ENCODE results near the gene ENAH.

DNA sequence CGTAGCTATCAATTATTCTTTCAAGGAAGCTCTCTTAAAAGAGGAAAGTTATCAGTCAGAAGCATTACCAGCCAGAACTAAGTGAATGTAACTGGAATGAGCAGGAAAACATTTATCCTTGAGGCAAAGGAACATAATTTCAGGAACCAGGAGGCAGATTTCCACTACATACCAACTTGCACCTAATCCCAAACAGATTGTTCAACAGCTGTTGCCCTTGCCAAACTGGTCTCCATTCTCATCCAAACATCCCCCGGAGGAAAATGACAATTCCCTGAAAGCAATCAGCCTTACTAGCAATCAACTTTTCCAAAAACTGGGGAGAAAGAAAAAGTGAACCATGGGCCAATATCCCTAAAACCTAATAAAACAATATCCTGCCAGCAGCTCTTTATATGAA lies 35.0 kb downstream of the ENAH start:
- TF ChIP-seq EZH2 (IDR thresholded peaks at IDR 0.05; ENCODE audit: low read length, missing control alignments), result no peak
- TF ChIP-seq, protein P1, sequence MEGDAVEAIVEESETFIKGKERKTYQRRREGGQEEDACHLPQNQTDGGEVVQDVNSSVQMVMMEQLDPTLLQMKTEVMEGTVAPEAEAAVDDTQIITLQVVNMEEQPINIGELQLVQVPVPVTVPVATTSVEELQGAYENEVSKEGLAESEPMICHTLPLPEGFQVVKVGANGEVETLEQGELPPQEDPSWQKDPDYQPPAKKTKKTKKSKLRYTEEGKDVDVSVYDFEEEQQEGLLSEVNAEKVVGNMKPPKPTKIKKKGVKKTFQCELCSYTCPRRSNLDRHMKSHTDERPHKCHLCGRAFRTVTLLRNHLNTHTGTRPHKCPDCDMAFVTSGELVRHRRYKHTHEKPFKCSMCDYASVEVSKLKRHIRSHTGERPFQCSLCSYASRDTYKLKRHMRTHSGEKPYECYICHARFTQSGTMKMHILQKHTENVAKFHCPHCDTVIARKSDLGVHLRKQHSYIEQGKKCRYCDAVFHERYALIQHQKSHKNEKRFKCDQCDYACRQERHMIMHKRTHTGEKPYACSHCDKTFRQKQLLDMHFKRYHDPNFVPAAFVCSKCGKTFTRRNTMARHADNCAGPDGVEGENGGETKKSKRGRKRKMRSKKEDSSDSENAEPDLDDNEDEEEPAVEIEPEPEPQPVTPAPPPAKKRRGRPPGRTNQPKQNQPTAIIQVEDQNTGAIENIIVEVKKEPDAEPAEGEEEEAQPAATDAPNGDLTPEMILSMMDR (conservative IDR thresholded peaks at IDR 0.05 in 1 of 2, IDR thresholded peaks at IDR 0.05 in 1 of 2; ENCODE audit: low read depth in 1 of 2, low read length in 2 of 2), result no peak

Data from fibroblast of lung (primary cell).